NT2/D1 (cell line): ENCODE measurements around the gene WWC1.

Experiments
- YY1 ChIP-seq: IDR thresholded peaks from 2 replicates; pipeline ENCODE4 v1.6.1; 2011; ENCODE audit not compliant: insufficient read length, insufficient read depth
- ZNF274 ChIP-seq: IDR thresholded peaks from 2 replicates; pipeline ENCODE4 v1.6.1; 2011; ENCODE audit warnings: mild to moderate bottlenecking, low read depth, low read length

- TF ChIP-seq ZNF274, result no peak
- TF ChIP-seq YY1, result no peak
Observed at GRCh38 chr5:168347368-168348083, 56.1 kb downstream of the WWC1 start.
